ENCODE data around the gene ZSWIM9. TPM values are rescaled to one million over a fixed set of nuclear protein-coding genes. Genes with fewer than 3 reads are reported as not detected.

ZSWIM9 gene
- polyA plus RNA-seq, 1 experiment, result 0.66 TPM

- DNase-seq (ENCODE audit: low read depth, low spot score), result no peak
- ChIA-PET CTCF (no interaction called here), POLR2A (no interaction called here)
- Histone ChIP-seq H3K27me3 (ENCODE audit: control insufficient read depth, insufficient read depth, low read length) (no peaks in the 10 kb centered on the region), H3K9me3 (ENCODE audit: control insufficient read depth, insufficient read depth, low read length) (peaks cover 15% of the 10 kb centered on the region), H3K27ac (ENCODE audit: low read depth, low read length) (no peak overlapping the region), H3K4me3 (ENCODE audit: low read depth, low read length) (no peak overlapping the region)
- TF ChIP-seq CTCF (IDR thresholded peaks at IDR 0.05; ENCODE audit: low read depth, low read length), result no peak
Observed at GRCh38 chr19:48181505-48181904, 11.0 kb downstream of the ZSWIM9 start.

GRCh38 chr19:48182434-48182833 lies 12.0 kb downstream of the ZSWIM9 start:
- ChIA-PET POLR2A (no interaction called here), CTCF (no interaction called here)
- Histone ChIP-seq H3K9me3 (ENCODE audit: control insufficient read depth, insufficient read depth, low read length) (peaks cover 15% of the 10 kb centered on the region), H3K27me3 (ENCODE audit: control insufficient read depth, insufficient read depth, low read length) (no peaks in the 10 kb centered on the region), H3K4me3 (ENCODE audit: low read depth, low read length) (no peak overlapping the region), H3K27ac (ENCODE audit: low read depth, low read length) (no peak overlapping the region)
- TF ChIP-seq CTCF (IDR thresholded peaks at IDR 0.05; ENCODE audit: low read depth, low read length), result no peak
- DNase-seq (ENCODE audit: low read depth, low spot score), result no peak

DNA sequence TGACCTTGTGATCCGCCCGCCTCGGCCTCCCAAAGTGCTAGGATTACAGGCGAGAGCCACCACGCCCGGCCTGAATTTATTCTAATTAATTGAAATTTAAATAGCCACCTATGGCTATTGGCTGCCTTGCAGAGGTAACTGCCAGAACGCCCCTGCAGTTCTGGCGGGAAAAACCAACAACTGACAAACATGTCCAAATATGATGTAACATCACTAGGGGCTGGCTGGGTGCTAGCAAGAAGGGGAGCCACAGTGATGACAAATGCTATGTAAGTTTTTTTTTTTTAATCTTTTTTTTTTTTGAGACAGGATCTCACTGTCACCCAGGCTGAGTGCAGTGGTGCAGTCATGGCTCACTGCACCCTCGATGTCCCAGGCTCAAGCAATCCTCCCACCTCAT lies 12.9 kb downstream of the ZSWIM9 start:
- Histone ChIP-seq H3K27ac (ENCODE audit: low read depth, low read length) (no peak overlapping the region), H3K9me3 (ENCODE audit: control insufficient read depth, insufficient read depth, low read length) (peaks cover 15% of the 10 kb centered on the region), H3K27me3 (ENCODE audit: control insufficient read depth, insufficient read depth, low read length) (no peaks in the 10 kb centered on the region), H3K4me3 (ENCODE audit: low read depth, low read length) (no peak overlapping the region)
- POLR2A ChIA-PET, result interaction anchor here (0.5 kb wide), 1 partner anchor 13 kb away, joined by 3 read pairs; no protein-coding TSS in a partner anchor
- CTCF ChIA-PET, result interaction anchor here (2.9 kb wide), 1 partner anchor 11 kb away, joined by 11 read pairs; no protein-coding TSS in a partner anchor
- TF ChIP-seq CTCF (IDR thresholded peaks at IDR 0.05; ENCODE audit: low read depth, low read length), result no peak
- no peak for DNase-seq (ENCODE audit: low read depth, low spot score)

GRCh38 chr19:48186015-48186414 lies 15.5 kb downstream of the ZSWIM9 start:
- no peak for DNase-seq (ENCODE audit: low read depth, low spot score)
- no peak overlapping the region for H3K27ac ChIP-seq (ENCODE audit: low read depth, low read length)
- no peak for TF ChIP-seq CTCF (IDR thresholded peaks at IDR 0.05; ENCODE audit: low read depth, low read length)
- H3K9me3 ChIP-seq (ENCODE audit: control insufficient read depth, insufficient read depth, low read length), result peaks cover 15% of the 10 kb centered on the region
- H3K4me3 ChIP-seq (ENCODE audit: low read depth, low read length), result no peak overlapping the region
- no peaks in the 10 kb centered on the region for H3K27me3 ChIP-seq (ENCODE audit: control insufficient read depth, insufficient read depth, low read length)
- CTCF ChIA-PET, result interaction anchor here (2.9 kb wide), 1 partner anchor 8 kb away, joined by 11 read pairs; no protein-coding TSS in a partner anchor
- POLR2A ChIA-PET, result no interaction called here

DNA sequence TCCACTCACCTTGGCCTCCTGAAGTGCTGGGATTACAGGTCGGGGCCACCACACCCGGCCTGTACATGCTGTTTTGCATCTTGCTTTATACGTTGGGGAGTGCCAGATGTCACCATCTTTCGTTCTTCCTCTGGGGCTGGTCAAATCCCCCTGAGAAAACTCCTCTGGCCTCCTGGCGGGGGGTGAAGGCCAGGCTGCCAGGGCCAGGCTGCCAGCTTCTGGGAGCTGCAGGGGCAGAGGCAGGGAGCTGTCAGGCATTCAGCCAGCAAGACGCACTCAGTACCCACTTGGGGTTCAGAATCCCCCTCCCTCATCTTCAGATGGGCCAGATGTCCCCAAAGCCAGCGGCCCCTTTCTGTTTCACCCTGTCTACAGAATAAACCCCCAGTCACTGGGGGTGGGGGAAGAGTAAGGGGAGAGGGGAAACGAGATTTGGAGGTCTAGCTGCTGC lies 16.1 kb downstream of the ZSWIM9 start:
- TF ChIP-seq CTCF (IDR thresholded peaks at IDR 0.05; ENCODE audit: low read depth, low read length), result no peak
- ChIA-PET CTCF (interaction anchor here (0.7 to 2.9 kb wide), 2 partner anchors 8 to 1347 kb away, joined by 5 to 11 read pairs; no protein-coding TSS in a partner anchor), POLR2A (no interaction called here)
- Histone ChIP-seq H3K27ac (ENCODE audit: low read depth, low read length) (no peak overlapping the region), H3K27me3 (ENCODE audit: control insufficient read depth, insufficient read depth, low read length) (no peaks in the 10 kb centered on the region), H3K4me3 (ENCODE audit: low read depth, low read length) (no peak overlapping the region), H3K9me3 (ENCODE audit: control insufficient read depth, insufficient read depth, low read length) (peaks cover 12% of the 10 kb centered on the region)
- DNase-seq (ENCODE audit: low read depth, low spot score), result no peak
